Activated T-helper 9 cell treated with anti-CD3 and anti-CD28 coated beads, Interleukin-2, amount 50 U/mL, for 16 hours (primary cell): ENCODE measurements around the gene CELF5.

Experiments used
- DNase-seq: peaks from one replicate; pipeline ENCODE4 v3.0.0-alpha.2; 2020; ENCODE audit warnings: low read depth

The CELF5 gene

DNA sequence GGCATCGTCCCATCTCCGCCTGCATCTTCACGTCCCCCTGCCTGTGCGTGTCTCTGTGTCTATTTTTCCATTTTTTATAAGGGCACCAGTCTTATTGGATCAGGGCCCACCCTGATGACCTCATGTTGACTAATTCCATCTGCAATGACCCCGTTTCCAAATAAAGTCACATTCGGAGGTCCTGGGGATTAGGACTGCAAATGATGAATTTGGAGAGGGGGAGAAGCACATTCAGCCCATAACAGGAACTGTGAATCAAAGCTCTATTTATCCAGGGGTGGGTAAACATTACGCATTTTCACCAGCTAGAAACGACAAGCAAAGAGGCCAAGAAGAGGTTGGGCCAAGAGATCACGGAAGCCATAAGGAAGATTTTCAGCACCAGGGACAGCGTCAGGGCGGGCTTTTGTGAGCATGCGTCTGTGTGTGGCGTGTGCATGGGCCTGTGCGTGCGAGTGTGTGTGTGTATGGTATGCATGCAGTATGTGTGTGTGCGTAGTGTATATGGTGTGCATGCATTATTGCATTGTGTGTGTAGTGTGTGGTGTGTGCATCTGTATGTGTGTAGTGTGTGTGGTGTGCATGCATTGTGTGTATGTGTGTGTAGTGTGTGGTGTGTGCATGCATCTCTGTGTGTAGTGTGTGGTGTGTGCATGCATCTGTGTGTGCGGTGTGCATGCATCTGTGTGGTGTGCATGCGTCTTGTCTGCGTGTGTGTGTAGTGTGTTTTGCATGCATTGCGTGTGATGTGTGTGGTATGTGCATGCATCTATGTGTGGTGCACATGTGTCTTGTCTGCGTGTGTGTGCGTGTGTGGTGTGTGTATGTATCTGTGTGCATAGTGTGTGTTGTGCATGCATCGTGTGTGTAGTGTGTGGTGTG, 19.6 kb downstream of the CELF5 start:
- peak; percentile 11 for DNase-seq

DNA sequence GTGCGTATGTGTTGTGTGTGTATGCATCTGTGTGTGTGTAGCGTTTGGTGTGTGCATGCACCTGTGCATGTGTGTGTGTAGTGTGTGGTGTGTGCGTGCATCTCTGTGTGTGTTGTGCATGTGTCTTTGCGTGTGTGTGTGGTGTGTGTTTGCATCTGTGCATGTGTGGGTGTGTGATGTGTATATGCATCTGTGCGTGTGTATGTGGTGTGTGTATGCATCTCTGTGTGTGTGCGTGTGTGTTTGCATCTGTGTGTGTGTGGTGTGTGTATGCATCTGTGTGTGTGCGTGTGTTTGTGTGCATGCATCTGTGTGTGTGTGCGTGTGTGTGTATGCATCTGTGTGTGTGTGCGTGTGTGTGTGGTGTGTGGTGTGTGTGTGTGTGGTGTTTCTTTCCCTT, 20.6 kb downstream of the CELF5 start:
- DNase-seq, result no peak

DNA sequence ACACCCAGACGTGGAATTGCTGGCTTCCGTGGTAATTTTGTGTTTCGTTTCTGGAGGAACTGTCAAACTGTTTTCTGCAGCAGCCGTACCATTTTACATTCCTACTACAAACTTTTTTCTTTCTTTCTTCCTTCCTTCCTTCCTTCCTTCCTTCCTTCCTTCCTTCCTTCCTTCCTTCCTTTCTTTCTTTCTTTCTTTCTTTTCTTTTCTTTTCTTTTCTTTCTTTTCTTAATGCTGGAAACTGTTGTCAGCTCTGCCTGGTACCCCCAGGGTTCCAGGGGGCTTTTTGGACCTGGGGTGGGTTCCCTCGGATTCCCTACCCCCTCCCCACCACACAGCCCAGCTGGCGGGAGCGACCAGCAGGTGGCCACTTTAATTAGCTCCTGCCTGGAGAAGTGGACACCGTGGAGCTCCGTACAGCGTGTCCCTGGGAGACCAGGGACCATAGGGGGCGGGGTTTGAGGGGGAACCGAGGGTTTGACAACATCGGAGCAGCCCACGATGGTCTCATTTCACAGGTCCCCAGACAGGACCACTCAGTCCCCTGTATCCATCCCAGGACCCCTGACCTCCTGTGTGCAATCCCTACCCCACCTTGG, 24.4 kb downstream of the CELF5 start:
- no peak for DNase-seq

DNA sequence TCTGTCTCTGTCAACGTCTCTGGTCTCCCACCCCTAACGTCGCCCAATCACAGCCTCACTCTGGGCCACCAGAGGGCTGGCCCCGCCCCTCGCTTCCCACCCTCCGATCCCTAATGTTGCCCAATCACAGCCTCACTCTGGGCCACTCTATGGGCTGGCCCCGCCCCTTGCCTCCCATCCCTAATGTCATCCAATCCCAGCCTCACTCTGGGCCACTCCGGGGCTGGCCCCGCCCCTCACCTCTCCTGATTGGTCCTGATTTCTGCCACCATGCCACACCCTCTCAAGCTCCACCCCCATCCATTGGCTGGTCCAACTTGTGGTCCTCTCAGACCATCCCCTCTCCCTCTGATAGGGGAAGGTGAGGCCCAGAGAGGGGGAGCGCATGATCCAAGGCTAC, 24.9 kb downstream of the CELF5 start:
- no peak for DNase-seq

DNA sequence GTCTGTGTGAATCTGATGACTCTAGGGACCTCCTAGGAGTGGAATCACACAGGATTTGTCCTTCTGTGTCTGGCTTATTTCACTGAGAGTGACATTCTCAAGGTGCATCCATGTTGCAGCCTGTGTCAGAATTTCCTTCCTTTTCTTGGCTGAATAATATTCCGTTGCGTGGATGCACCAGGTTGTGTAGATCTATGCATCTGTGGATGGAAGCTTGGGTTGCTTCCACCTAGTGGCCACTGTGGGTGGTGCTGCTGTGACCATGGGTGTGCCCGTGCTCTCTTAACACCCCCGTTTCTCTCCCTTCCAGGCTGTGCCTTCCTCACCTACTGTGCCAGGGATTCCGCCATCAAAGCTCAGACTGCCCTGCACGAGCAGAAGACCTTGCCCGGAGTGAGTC, 26.2 kb downstream of the CELF5 start:
- peak; percentile 11 for DNase-seq

DNA sequence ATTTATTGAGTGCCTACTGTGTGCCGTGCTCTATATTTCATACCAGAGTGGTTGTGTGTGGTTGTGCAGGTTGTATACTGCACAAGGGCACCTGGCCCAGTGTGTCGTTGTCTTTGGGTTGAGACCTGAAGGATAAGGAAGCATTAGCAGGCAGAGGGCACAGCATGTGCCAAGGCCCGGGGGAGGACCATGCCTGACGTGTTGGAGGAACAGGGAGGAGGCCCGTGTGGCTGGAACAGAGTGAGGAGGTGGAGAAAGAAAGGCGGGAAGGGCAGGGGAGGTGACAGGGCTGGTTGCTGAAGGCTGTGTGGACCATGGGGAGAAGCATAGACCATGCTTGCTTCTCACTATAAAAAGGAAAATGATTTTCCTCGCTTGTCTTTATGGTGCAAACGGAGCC, 26.8 kb downstream of the CELF5 start:
- DNase-seq, result no peak

DNA sequence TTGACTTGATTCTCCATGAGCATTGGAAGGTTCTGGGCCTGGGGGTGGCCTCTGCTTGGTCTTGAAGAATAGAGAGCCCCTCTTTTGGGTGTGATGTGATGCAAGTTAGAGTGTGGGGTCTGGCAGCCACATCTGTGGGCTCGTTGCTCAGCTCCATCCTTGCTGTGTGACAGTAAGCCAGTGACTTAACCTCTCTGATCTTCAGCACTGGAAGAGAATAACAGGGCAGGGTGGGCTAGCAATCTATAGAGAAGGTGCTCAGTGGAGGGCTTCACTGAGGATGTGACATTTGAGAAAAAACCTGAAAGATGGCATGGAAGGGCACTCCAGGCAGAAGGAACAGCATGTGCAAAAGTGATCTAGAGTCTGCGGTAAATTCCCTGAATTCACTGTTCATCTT, 28.2 kb downstream of the CELF5 start:
- no peak for DNase-seq

DNA sequence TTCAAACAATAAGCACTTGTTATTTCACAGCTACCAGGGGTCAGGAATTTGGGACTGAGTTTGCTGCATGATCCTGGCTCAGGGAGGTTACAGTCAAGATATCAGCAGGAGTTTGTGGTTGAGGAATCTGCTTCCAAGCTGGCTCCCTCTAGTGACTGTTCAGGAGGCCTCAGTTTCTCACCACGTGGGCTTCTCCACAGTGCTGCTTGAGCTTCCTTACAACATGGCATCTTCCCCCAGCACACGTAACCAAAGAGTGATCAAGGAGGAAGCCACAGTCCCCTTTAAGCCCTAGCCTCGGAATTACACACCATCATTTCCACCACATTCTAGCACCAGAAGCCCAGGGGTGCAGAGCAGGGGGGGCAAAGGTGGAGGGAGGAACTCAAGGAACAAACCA, 28.8 kb downstream of the CELF5 start:
- DNase-seq, result no peak

DNA sequence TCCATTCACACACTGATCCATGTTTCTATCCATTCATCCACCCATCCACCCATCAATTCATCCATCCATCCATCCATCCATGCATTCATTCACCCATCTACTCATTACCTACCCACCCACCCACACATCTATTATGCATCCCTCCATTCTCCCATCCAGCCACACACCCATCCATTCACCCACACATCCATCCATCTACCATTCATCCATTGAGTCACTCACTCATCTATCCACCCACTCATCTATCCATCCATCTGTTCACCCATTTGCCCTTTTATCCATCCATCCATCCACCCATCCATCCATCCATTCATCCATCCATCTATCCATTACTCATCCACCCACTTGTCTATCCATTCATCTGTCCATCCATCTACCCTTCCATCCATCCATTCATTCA, 30.1 kb downstream of the CELF5 start:
- no peak for DNase-seq

DNA sequence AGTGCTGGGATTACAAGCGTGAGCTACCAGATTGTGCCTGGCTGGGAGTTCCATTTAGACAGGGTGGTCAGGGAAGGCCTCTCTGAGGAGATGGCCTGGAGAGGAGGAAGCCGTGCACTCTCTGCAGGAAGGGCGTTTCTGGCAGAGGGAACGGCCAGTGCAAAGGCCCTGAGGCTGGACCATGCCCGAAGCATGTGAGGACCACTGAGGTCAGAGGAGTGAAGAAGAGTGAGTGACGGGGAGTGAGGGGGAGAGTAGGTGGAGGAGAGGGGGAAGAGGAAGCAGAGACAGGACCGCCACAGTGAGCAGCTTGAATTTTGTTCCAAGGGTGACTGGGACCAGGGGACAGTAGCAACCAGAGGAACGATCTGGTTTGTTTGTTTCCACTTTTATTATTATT, 32.6 kb downstream of the CELF5 start:
- DNase-seq, result no peak

DNA sequence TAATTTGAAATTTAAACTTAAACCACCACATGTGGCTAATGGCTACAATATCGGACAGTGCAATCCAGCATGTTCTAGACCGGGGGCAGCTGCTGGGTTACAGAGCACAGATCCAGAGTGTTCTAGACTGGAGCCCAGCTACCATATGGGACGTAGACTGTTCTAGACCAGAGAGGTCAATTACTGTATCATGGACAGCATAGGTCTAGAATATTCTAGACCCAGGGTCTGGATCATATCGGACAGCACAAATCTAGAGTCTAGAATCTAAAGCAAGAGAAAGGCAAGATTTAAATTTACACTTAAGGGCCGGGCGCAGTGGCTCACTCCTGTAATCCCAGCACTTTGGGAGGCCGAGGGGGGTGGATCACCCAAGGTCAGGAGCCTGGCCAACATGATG, 37.9 kb downstream of the CELF5 start:
- no peak for DNase-seq

DNA sequence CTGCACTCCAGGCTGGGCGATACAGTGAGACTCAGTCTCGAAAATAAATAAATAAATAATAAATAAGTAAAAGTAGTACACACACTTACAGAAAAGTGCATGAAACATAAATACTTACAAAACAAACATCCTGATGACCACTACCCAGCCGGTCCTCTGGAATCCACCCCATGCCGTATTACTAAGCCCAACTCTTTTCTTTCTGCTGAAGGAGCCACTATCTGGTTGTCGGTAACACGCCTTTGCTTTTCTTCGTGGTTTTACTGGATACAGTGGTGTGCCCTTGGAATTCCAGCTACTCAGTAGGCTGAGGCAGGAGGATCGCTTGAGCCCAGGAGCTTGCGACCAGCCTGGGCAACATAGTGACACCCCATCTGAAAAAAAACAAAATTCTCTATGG, 39.4 kb downstream of the CELF5 start:
- no peak for DNase-seq

DNA sequence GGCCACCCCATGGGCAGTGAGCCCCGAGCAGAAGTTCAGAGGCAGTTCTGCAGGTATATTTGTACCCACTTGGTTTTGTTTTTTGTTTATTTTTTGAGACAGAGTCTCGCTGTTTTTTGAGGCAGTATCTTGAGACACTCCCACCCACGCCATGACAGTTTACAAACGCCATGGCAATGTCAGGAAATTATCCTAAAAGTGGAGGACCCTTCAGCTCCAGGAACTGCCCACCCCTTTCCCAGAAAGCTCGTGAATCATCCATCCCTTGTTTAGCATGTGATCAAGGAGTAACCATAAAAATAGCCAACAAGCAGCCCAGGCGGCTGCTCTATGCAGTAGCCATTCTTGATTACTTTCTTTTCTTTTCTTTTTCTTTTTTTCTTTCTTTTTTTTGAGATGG, 41.0 kb downstream of the CELF5 start:
- no peak for DNase-seq

DNA sequence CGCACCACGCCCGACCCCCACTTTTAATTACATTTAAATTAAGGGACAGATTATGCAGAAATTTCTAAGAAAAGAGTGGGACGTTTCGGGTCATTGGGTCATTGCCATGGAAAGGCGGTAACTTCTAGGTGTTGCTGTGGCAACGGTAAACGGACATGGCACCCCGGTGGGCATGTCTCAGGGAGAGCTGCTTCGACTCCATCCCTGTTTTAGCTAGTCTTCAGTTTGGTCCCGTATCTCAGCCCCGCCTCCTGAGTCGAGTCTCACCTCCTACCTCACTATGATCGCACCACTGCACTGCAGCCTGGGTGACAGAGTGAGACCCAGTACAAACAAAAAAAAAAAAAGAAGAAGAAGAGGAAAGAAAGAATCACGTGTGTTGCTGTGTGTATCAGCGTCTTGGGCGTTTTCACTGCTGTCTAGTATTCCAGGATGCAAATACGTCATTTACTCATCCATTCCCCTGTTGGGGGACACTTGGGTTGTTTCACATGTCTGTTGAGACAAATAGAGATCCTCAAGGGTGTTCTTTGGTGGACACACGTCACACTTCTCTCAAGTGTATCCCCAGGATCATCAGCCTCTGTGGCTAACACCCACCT, 41.7 kb downstream of the CELF5 start:
- DNase-seq, result no peak

DNA sequence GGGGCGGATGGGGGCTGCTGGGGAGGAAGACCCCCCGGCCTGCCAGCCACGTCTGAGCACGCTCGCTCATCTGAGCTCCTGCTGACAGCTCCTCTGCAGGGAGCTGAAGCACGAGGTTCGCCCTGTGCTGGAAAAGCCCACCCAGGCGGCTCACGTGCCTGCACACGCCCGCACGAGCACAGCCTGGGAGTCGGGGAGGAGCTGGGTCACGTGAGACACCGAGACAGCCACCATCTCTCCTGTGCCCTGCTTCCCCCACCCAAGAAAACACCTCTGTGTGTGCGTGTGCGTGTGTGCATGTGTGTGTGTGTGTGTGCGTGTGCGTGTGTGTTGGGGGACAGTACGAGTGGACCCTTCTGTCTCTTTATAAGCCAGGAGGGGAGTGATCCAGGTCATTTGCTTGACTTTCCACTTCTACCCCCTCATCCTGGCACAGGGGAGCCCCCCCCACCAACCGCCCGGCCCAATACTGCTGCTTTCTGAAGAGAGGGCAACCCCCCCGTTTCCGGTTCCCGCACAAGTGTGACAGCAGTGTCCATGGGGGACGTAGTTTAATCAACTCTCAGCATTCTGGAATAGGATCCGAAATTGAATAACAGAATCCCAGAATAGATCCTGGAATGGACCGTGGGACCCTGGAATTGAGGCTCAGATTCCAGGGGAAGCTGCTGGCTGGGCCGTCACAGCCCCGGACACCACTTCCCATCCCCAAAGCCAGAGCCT, 42.5 kb downstream of the CELF5 start:
- no peak for DNase-seq

DNA sequence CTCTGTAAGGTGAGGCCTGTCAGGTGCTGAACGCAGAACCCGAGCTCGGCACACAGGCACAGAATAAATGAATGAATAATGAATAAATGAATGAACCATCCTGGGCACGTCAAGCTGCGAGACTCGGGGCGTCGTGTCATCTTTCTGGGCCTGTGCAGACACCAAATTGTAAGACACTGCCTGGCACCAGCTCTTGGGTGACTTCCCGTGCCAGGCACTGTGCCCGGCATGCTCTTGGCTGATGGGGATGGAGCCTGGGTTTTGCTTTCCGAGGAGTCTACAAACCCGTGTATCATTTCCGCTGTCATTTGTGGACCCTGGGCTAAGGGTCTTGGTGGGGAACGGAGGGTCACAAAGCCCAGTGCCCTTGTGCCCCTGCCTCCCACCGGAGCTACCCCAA, 43.9 kb downstream of the CELF5 start:
- no peak for DNase-seq

DNA sequence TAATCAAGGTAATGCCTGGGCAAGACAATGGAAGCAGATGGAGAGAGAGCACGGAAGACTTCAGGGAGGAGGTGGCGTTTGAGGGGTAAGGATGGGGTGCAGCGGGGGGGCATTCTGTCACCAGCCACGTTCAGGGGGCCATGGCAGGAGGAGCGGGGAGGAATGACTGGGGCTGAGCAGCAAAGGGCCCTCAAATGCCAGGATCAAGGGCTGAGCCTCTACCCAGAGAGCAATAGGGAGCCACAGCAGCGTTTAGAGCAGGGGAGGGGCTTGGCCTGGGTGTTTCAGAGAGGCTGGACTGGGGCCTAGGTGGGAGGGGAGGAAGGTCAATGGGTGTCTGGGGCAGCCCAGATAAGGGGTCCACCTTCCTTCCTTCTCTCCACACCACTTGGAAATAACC, 44.3 kb downstream of the CELF5 start:
- no peak for DNase-seq

DNA sequence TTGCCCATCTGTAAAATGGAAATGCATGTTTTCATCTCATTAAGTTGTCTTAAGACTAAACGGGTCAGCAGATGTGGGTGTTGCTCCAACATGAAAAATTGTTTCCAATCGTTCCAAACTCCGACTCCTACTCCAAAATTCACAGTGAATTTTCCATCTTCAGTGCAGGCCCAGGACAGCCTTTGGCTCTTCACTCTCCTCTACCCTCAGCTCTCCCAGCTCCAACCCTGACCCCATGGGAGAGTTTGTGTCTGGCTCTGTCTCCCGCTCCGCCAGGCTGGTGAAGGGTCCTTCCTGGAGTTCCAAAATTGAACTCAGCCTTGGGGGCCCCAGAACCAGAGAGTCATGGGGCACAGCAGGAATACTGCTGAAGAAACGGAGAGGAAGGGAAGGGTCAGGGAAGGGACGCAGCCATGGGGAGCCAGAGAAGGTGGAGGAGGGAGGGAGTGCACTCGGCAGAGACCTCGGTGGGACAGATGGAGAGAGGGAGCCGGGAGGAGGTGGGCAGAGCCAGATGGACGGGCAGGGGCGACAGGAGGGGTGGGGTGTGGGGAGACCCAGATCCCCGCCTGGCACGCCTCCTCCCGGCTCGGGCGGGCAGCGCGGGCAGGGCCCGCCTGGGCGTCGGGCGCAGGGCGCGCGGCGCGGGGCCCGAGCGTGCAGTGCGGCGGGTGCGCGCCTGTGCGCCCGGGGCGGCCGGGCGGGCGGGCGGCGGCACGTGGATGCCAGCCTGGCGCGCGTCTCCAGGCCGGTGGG, 45.6 kb downstream of the CELF5 start:
- DNase-seq, result no peak

DNA sequence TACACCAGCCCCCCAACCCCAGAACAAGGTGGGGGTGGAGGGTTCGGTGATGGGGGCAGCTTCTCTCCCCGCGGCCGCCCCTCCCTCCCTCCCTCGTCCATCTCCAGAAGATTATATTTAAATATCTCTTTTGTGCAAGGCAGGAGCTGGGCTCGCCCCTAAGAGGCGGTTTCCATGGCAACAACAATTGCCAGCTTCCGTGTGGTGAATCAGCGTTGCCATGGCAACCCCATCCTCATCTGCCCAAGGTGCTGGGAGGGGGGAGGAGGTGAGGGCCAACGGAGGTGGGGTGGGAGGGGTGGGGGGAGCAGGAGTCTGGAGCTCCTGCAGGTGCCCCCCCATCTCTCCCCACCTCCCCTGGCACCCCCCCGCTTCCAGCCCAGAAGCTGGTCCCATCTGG, 46.4 kb downstream of the CELF5 start:
- no peak for DNase-seq

DNA sequence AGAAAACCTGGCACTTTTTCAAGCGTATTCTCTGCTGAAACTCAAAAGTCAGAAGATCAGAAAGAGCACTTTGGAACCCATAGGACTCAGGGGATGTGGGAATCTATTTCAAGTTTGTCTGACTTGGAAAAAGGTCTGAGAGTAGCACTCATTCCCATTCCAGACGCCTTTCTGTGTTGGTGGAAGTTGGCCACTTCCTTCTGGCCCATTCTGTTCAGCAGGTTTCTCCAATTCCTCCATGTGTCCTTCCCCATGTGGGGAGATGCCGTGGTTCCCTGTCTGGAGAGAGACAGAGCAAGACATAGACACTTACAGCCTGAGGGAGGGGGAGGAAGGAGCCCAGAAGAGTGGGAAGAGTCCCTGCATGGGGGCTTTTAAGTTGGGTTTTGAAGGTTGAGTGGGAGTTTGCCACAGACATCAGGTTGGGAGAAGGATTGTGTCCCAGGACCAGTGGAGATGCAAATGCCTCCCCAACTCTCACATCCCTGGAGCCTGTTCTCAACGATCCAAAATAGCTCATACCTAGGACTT, 48.0 kb downstream of the CELF5 start:
- DNase-seq, result no peak

DNA sequence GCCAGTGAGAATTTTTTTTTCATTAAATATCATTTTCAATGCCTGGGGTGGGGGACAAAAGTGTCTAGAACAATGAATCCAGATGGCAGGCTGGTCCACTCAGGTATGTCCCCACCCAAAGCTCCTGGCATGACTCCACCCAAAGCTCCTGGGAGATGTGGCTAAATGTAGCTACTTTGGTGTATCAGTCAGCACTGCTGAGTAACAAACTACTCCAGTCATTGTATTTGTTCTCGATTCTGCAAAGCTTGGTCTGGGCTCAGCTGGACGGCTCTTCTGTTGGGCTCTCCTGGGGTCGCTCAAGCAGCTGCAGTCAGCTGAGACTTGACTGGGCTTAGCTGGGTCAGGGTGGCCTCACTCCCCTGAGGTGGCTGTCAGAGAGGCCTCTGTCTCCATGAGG, 48.5 kb downstream of the CELF5 start:
- DNase-seq, result no peak
